Activated naive CD8-positive, alpha-beta T cell treated with anti-CD3 and anti-CD28 coated beads, Interleukin-2, amount 50 U/mL, for 24 hours (primary cell): Measurements from ENCODE around the gene TRIM9.

ENCODE experiments used
- ATAC-seq: fragments of 150-1000 bp; cut with Tn5 transposase; one replicate; pipeline ENCODE4 v1.10.0; 2021
- DNase-seq: peaks from one replicate; pipeline ENCODE4 v3.0.0; 2021
- H3K27ac Mint-ChIP-seq: one replicate; pipeline ENCODE4 v1.8.0; 2021; ENCODE audit warnings: mild to moderate bottlenecking, mixed read lengths
- H3K27me3 Mint-ChIP-seq: one replicate; pipeline ENCODE4 v1.8.0; 2021; ENCODE audit warnings: mixed read lengths
- H3K36me3 Mint-ChIP-seq: one replicate; pipeline ENCODE4 v1.8.0; 2021; ENCODE audit warnings: low read depth, mixed read lengths
- H3K4me1 Mint-ChIP-seq: one replicate; pipeline ENCODE4 v1.8.0; 2021; ENCODE audit warnings: mixed read lengths
- H3K4me3 Mint-ChIP-seq: one replicate; pipeline ENCODE4 v1.8.0; 2021; ENCODE audit warnings: mild to moderate bottlenecking, moderate library complexity, mixed read lengths
- H3K9me3 Mint-ChIP-seq: one replicate; pipeline ENCODE4 v1.8.0; 2021; ENCODE audit warnings: mixed read lengths

The TRIM9 gene

GRCh38 chr14:51094901-51095853 is at the start of gene TRIM9:
Gene TRIM9, minus strand, starts transcription at chr14:51095105. Its CDS starts 166 bp downstream, at chr14:51094939.
- DNase-seq (peak; percentile 94), ATAC-seq (peak; percentile 97)
- no peaks in the 10 kb centered on the region for H3K36me3 Mint-ChIP-seq
- H3K27me3 Mint-ChIP-seq: peaks cover 37% of the 10 kb centered on the region
- H3K9me3 Mint-ChIP-seq: no peaks in the 10 kb centered on the region
- peaks cover 20% of the 10 kb centered on the region for H3K4me1 Mint-ChIP-seq
- H3K4me3 Mint-ChIP-seq: peak within 1 kb of the TSS; percentile 82
- peak within 1 kb of the TSS; percentile 88 for H3K27ac Mint-ChIP-seq

DNA sequence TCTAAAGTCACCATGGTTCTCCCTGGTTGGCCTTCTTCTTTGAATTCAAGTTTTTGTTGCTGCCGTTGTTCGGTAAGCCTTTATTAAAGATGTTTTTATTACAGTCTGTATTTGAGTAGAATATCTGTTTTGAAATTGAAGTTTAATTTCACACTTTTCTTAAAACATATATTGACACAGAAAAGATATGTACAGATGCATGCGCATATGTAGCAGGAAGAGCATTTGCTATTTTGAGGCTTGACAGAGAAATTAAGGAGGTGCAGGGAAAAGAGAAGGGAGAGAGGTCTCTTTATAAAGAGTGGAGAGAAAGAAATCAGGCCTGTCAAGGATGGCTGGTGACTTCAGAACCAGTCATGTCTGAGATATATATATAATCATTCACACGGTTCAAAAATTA is 46.0 kb upstream of the TRIM9 start:
- peaks cover 5% of the 10 kb centered on the region for H3K9me3 Mint-ChIP-seq
- DNase-seq: no peak
- H3K4me3 Mint-ChIP-seq: no peak overlapping the region
- no peaks in the 10 kb centered on the region for H3K36me3 Mint-ChIP-seq
- no peak for ATAC-seq
- no peak overlapping the region for H3K27ac Mint-ChIP-seq
- H3K27me3 Mint-ChIP-seq: no peaks in the 10 kb centered on the region
- no peaks in the 10 kb centered on the region for H3K4me1 Mint-ChIP-seq

DNA sequence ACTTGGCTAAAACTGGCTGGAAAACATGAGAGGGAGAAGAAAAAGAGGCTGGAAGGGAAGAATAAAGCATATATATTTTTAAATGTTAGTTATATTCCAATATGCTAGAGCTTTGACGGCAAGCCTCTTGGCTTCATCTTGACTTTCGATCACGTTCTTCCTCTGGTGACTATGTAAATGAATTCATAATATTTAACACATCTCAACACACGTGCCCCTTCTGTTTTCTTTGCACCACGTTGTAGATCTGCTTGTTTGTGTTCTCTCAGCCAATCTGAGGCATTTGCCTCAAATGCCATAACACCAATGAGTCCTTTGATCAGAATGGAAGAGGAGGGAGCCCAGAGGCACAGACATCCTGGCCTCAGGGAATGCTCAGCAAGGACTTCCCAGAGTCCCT is 45.4 kb upstream of the TRIM9 start:
- Mint-ChIP-seq H3K27ac (no peak overlapping the region), H3K27me3 (no peaks in the 10 kb centered on the region), H3K4me1 (no peaks in the 10 kb centered on the region), H3K36me3 (no peaks in the 10 kb centered on the region), H3K4me3 (no peak overlapping the region), H3K9me3 (peaks cover 5% of the 10 kb centered on the region)
- ATAC-seq (no peak), DNase-seq (no peak)

DNA sequence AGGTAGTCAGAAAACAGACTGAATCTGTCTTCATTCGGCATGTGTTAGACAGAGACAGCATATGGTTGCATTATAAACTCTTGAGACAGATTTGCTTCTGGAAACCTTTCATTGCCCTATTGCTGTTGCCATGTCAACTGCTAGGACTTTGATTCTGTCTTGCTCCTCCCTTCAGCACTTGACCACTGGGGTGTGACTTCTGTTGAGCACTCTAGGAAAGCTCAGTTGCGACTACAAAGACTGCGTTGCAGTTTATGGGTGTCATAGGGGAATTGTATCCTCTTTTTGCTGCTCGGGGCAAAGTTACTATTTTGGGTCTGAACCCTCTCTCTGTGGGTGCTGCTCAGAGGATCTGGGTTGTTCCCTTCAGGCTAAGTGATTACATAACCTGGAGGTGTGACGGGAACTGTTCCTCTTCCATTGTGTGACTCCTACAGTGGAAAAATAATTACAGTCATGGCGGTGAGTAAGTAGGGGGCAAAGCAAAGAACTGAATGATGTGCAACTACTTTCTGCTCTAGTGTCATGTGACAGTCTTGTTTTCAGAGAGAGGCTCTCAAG is 44.3 kb upstream of the TRIM9 start:
- H3K4me3 Mint-ChIP-seq: no peak overlapping the region
- no peaks in the 10 kb centered on the region for H3K4me1 Mint-ChIP-seq
- H3K27ac Mint-ChIP-seq: no peak overlapping the region
- peaks cover 2% of the 10 kb centered on the region for H3K27me3 Mint-ChIP-seq
- peaks cover 8% of the 10 kb centered on the region for H3K9me3 Mint-ChIP-seq
- ATAC-seq: no peak
- no peak for DNase-seq
- H3K36me3 Mint-ChIP-seq: no peaks in the 10 kb centered on the region

GRCh38 chr14:51138404-51139103 is 43.6 kb upstream of the TRIM9 start:
- H3K27me3 Mint-ChIP-seq: peaks cover 2% of the 10 kb centered on the region
- DNase-seq (no peak), ATAC-seq (no peak)
- no peak overlapping the region for H3K27ac Mint-ChIP-seq
- H3K36me3 Mint-ChIP-seq: no peaks in the 10 kb centered on the region
- no peak overlapping the region for H3K4me3 Mint-ChIP-seq
- no peaks in the 10 kb centered on the region for H3K4me1 Mint-ChIP-seq
- peaks cover 9% of the 10 kb centered on the region for H3K9me3 Mint-ChIP-seq

GRCh38 chr14:51131516-51131915 is 36.6 kb upstream of the TRIM9 start:
- Mint-ChIP-seq H3K9me3 (peaks cover 4% of the 10 kb centered on the region), H3K4me1 (no peaks in the 10 kb centered on the region), H3K4me3 (no peak overlapping the region), H3K36me3 (no peaks in the 10 kb centered on the region), H3K27ac (no peak overlapping the region), H3K27me3 (peaks cover 13% of the 10 kb centered on the region)
- ATAC-seq (no peak), DNase-seq (no peak)

DNA sequence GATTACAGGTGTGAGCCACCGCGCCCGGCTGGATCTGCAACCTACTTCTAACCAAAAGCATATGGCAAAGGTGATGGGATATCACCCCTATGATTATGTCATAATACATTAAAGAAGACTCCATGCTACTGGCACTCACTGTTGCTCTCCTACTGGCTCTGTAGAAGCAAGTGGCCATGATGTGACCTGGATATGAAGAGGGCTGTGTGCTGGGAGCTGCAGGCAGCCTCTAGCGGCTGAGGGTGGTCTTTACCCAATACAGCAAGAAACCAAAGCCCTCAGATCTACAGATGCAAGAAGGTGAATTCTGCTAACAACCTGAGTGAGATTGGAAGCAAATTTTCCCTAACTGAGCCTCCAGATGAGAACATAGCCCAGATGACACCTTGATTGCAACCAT is 34.2 kb upstream of the TRIM9 start:
- H3K27me3 Mint-ChIP-seq: peaks cover 13% of the 10 kb centered on the region
- DNase-seq (no peak), ATAC-seq (no peak)
- H3K9me3 Mint-ChIP-seq: no peaks in the 10 kb centered on the region
- H3K27ac Mint-ChIP-seq: no peak overlapping the region
- H3K4me1 Mint-ChIP-seq: no peaks in the 10 kb centered on the region
- H3K36me3 Mint-ChIP-seq: no peaks in the 10 kb centered on the region
- no peak overlapping the region for H3K4me3 Mint-ChIP-seq

DNA sequence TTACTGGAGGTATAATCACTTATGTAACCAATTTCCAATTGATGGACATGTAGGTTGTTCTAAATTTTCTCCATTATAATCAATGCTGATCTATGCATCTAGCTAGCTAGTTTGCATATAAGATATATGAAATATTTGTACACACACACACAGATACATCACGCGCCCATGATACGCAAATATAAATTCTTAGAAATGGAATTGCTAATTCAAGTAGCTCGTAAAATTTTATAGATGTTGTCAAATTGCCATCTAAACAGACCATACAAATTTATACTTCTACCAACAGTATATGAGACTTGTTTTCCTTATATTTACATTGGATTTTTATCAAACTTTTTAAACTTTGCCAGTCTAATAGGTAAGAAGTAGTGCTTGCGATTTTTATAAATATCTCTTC is 29.1 kb upstream of the TRIM9 start:
- Mint-ChIP-seq H3K27me3 (peaks cover 6% of the 10 kb centered on the region), H3K27ac (no peak overlapping the region), H3K4me1 (no peaks in the 10 kb centered on the region), H3K4me3 (no peak overlapping the region), H3K9me3 (no peaks in the 10 kb centered on the region), H3K36me3 (no peaks in the 10 kb centered on the region)
- ATAC-seq: no peak
- DNase-seq: no peak

- no peak overlapping the region for H3K4me3 Mint-ChIP-seq
- H3K36me3 Mint-ChIP-seq: no peaks in the 10 kb centered on the region
- no peak overlapping the region for H3K27ac Mint-ChIP-seq
- H3K27me3 Mint-ChIP-seq: peaks cover 2% of the 10 kb centered on the region
- DNase-seq (no peak), ATAC-seq (no peak)
- no peaks in the 10 kb centered on the region for H3K9me3 Mint-ChIP-seq
- H3K4me1 Mint-ChIP-seq: no peaks in the 10 kb centered on the region
These were observed 26.2 kb upstream of the TRIM9 start for GRCh38 chr14:51121096-51121495.

DNA sequence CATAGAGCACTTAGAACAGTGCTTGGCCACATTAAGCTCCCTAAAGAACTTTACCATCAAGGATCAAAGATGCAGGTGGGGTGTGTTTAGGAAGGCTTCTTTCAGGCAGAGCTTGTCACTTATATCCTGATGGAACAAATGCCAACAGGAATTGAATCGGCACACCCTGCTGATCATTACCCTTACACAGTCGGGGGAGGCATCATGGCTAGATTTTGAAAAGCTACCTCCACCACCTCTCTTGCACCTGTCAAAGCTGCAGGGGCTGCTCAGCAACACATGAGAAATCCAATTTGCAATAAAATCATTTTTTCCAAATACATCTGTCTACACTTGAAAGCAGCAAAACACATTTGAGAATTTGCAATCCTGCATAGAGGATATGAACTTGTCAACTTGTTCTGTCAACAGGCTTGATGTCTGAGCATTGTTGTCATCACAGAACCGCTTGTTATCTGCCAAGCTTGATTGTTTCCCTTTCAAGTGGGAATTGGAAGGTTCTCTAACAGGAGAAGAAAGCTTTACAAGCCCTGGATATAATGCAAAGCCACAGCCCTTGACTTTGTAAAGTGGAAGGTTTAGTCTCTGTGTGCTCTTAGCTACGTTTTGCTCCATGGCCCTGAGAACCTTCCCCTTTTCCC is 24.6 kb upstream of the TRIM9 start:
- Mint-ChIP-seq H3K36me3 (no peaks in the 10 kb centered on the region), H3K27me3 (peaks cover 2% of the 10 kb centered on the region), H3K27ac (no peak overlapping the region), H3K4me3 (no peak overlapping the region), H3K9me3 (no peaks in the 10 kb centered on the region), H3K4me1 (no peaks in the 10 kb centered on the region)
- ATAC-seq (no peak), DNase-seq (no peak)

- no peak overlapping the region for H3K4me3 Mint-ChIP-seq
- no peak for DNase-seq
These were observed 24.1 kb upstream of the TRIM9 start for GRCh38 chr14:51118993-51119392.

GRCh38 chr14:51117593-51117992 is 22.7 kb upstream of the TRIM9 start:
- DNase-seq (no peak), ATAC-seq (peak; percentile 46)
- H3K36me3 Mint-ChIP-seq: no peaks in the 10 kb centered on the region
- no peaks in the 10 kb centered on the region for H3K4me1 Mint-ChIP-seq
- peaks cover 2% of the 10 kb centered on the region for H3K27me3 Mint-ChIP-seq
- no peak overlapping the region for H3K27ac Mint-ChIP-seq
- H3K9me3 Mint-ChIP-seq: no peaks in the 10 kb centered on the region
- H3K4me3 Mint-ChIP-seq: no peak overlapping the region

More at GRCh38 chr14:51118993-51119392, 24.1 kb upstream of the TRIM9 start:
- Mint-ChIP-seq H3K27me3 (peaks cover 2% of the 10 kb centered on the region), H3K36me3 (no peaks in the 10 kb centered on the region), H3K4me1 (no peaks in the 10 kb centered on the region), H3K27ac (no peak overlapping the region), H3K9me3 (no peaks in the 10 kb centered on the region)
- ATAC-seq: no peak

GRCh38 chr14:51116682-51117081 is 21.8 kb upstream of the TRIM9 start:
- Mint-ChIP-seq H3K27me3 (peaks cover 2% of the 10 kb centered on the region), H3K36me3 (no peaks in the 10 kb centered on the region), H3K9me3 (no peaks in the 10 kb centered on the region), H3K4me3 (no peak overlapping the region), H3K4me1 (no peaks in the 10 kb centered on the region), H3K27ac (no peak overlapping the region)
- no peak for DNase-seq
- ATAC-seq: no peak

DNA sequence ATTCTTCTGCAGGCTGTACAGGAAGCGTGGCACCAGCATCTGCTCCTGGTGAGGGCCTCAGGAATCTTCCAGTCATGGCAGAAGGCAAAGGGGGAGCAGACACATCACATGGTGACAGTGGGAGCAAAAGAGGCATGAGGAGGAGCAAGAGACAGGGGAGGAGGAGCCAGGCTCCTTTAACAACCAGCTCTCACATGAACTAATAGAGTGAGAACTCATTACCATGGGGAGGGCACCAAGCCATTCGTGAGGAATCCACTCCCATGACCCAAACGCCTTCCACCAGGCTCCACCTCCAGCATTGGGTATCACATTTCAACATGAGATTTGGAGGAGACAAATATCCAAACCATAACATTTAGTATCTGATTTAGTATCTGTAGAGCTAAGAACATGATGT is 14.7 kb upstream of the TRIM9 start:
- Mint-ChIP-seq H3K9me3 (no peaks in the 10 kb centered on the region), H3K36me3 (no peaks in the 10 kb centered on the region), H3K27me3 (peaks cover 16% of the 10 kb centered on the region), H3K4me3 (no peak overlapping the region), H3K4me1 (no peaks in the 10 kb centered on the region), H3K27ac (no peak overlapping the region)
- DNase-seq: no peak
- no peak for ATAC-seq
